PC-3 (cell line): ENCODE measurements around the gene SPEF2. TPM values are rescaled to one million over a fixed set of nuclear protein-coding genes. Genes with fewer than 3 reads are reported as not detected.

Experiments
- ATAC-seq: fragments of 200-7000 bp; cut with Tn5 transposase; 2 replicates; pipeline ENCODE4 v1.9.1; 2020; ENCODE audit warnings: mild to moderate bottlenecking, moderate library complexity
- BruUV-seq: library from RNA; stranded (reverse); fragments of 400-500 nt; replicated peaks from 2 replicates; lab custom pipeline; 2021; lab: Mats Ljungman, UMichigan
- CTCF ChIA-PET: fragments of 300-600 bp; sonication (Branson Sonifier 250); formaldehyde crosslinking; loops from one replicate; lab custom pipeline; 2022; ENCODE audit warnings: antibody characterized with exemption; lab: Charles Lee
- POLR2A ChIA-PET: fragments of 300-600 bp; sonication (Branson Sonifier 250); formaldehyde crosslinking; loops from one replicate; lab custom pipeline; 2022; ENCODE audit warnings: antibody characterized with exemption; ENCODE audit not compliant: unreplicated experiment; lab: Charles Lee
- DNase-seq: peaks from one replicate; pipeline ENCODE4 v3.0.0-alpha.2; 2015
- H2AFZ ChIP-seq: fragments of 300-600 bp; sonication (generic); 2 replicates; pipeline ENCODE4 v1.6.0; 2016; ENCODE audit warnings: antibody characterized with exemption, low read length
- H3F3A ChIP-seq: fragments of 300-600 bp; sonication (generic); one replicate; pipeline ENCODE4 v1.6.0; 2017; ENCODE audit warnings: antibody characterized with exemption, low read length, control low read depth, mild to moderate bottlenecking; ENCODE audit not compliant: unreplicated experiment
- H3K27ac ChIP-seq: fragments of 300-600 bp; sonication (generic); 2 replicates; pipeline ENCODE4 v1.5.1; 2016; ENCODE audit warnings: mild to moderate bottlenecking, low read length
- H3K27me3 ChIP-seq: fragments of 300-600 bp; sonication (generic); 2 replicates; pipeline ENCODE4 v1.6.1; 2016; ENCODE audit warnings: low read length, mixed read lengths
- H3K36me3 ChIP-seq: fragments of 300-600 bp; sonication (generic); 2 replicates; pipeline ENCODE4 v1.6.1; 2016; ENCODE audit warnings: low read depth, mixed run types, low read length, mixed read lengths
- H3K4me1 ChIP-seq: fragments of 300-600 bp; sonication (generic); 2 replicates; pipeline ENCODE4 v1.5.1; 2016; ENCODE audit warnings: low read length; ENCODE audit not compliant: insufficient read depth
- H3K4me2 ChIP-seq: fragments of 300-600 bp; sonication (generic); 2 replicates; pipeline ENCODE4 v1.6.0; 2016; ENCODE audit warnings: low read length
- H3K4me3 ChIP-seq: fragments of 300-600 bp; sonication (generic); 2 replicates; pipeline ENCODE4 v1.5.1; 2016; ENCODE audit warnings: mild to moderate bottlenecking, low read length, mixed read lengths
- H3K79me2 ChIP-seq: fragments of 300-600 bp; sonication (generic); 2 replicates; pipeline ENCODE4 v1.6.1; 2017; ENCODE audit warnings: low read length, mixed read lengths
- H3K9ac ChIP-seq: fragments of 300-600 bp; sonication (generic); 2 replicates; pipeline ENCODE4 v1.6.0; 2016; ENCODE audit warnings: mild to moderate bottlenecking, low read length
- H3K9me2 ChIP-seq: fragments of 300-600 bp; sonication (generic); replicated peaks from 2 replicates; pipeline ENCODE4 v1.6.1; 2016; ENCODE audit warnings: mixed run types, low read length, mixed read lengths
- H3K9me3 ChIP-seq: fragments of 300-600 bp; sonication (generic); 2 replicates; pipeline ENCODE4 v1.6.1; 2016; ENCODE audit warnings: low read length, mixed read lengths
- H4K20me1 ChIP-seq: fragments of 300-600 bp; sonication (generic); 2 replicates; pipeline ENCODE4 v1.6.1; 2016; ENCODE audit warnings: low read length, mixed read lengths
- EZH2 ChIP-seq: fragments of 300-600 bp; sonication (generic); IDR thresholded peaks from one replicate; pipeline ENCODE4 v1.6.1; 2017; ENCODE audit warnings: antibody characterized with exemption, mild to moderate bottlenecking, low read length; ENCODE audit not compliant: unreplicated experiment
- EZH2phosphoT487 ChIP-seq: fragments of 300-600 bp; sonication (generic); IDR thresholded peaks from 2 replicates; pipeline ENCODE4 v1.6.1; 2018; ENCODE audit warnings: mild to moderate bottlenecking, antibody characterized with exemption, low read length, borderline replicate concordance
- intact Hi-C: fragments of 100-400 bp; cut with micrococcal nuclease; formaldehyde crosslinking; loops from 2 replicates; pipeline ENCODE4 v1.9.0; 2023
- total RNA-seq: library from RNA; depleted of rRNA; stranded (reverse); fragments of >200 nt; gene quantifications from 2 replicates; pipeline ENCODE4 v1.2.3, GENCODE V29; 2014
- TF ChIP-seq, protein P1 (sequence below): fragments of 300-600 bp; sonication (generic); conservative IDR thresholded peaks from 2 replicates; pipeline ENCODE4 v1.5.1; 2017; ENCODE audit warnings: antibody characterized with exemption, low read depth, mild to moderate bottlenecking, low read length

The SPEF2 gene
- total RNA-seq, 1 experiment from 2014 or later: 2.3 TPM

DNA sequence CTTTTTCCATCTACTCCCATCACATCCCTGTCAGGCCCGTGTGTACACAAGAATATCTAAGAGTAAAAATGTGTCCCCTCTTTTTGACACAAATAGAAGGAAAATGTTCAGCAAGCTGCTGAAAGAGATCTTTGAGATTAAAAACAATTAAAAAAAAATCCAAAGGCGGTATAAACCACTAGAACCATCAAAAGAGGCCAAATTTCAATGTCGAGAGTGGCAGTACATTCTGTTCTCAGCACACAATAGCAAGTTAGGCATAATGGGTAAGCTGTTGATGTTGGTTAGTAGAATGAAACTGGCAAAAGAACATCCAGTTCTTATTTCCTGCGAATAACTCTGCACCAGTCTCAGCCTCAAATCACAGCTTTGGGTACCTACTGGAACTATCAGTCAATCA, 143.9 kb downstream of the SPEF2 start:
- CTCF ChIA-PET: no interaction called here
- H3K9me2 ChIP-seq: no peaks in the 10 kb centered on the region
- intact Hi-C loops: no loop called here
- H3K4me1 ChIP-seq: no peaks in the 10 kb centered on the region
- H4K20me1 ChIP-seq: no peaks in the 10 kb centered on the region
- H3K4me2 ChIP-seq: no peak overlapping the region
- H3K27me3 ChIP-seq: no peaks in the 10 kb centered on the region
- H3K79me2 ChIP-seq: no peaks in the 10 kb centered on the region
- H3K9me3 ChIP-seq: no peaks in the 10 kb centered on the region
- DNase-seq (no peak), ATAC-seq (no peak)
- no peak overlapping the region for H3K27ac ChIP-seq
- POLR2A ChIA-PET: interaction anchor here (0.5 kb wide), 1 partner anchor 10 kb away, joined by 6 read pairs; no protein-coding TSS in a partner anchor
- TF ChIP-seq, protein P1, sequence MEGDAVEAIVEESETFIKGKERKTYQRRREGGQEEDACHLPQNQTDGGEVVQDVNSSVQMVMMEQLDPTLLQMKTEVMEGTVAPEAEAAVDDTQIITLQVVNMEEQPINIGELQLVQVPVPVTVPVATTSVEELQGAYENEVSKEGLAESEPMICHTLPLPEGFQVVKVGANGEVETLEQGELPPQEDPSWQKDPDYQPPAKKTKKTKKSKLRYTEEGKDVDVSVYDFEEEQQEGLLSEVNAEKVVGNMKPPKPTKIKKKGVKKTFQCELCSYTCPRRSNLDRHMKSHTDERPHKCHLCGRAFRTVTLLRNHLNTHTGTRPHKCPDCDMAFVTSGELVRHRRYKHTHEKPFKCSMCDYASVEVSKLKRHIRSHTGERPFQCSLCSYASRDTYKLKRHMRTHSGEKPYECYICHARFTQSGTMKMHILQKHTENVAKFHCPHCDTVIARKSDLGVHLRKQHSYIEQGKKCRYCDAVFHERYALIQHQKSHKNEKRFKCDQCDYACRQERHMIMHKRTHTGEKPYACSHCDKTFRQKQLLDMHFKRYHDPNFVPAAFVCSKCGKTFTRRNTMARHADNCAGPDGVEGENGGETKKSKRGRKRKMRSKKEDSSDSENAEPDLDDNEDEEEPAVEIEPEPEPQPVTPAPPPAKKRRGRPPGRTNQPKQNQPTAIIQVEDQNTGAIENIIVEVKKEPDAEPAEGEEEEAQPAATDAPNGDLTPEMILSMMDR: no peak
- no peak for TF ChIP-seq EZH2
- TF ChIP-seq EZH2phosphoT487: no peak
- H3K4me3 ChIP-seq: no peak overlapping the region
- no peaks in the 10 kb centered on the region for H3K36me3 ChIP-seq
- H2AFZ ChIP-seq: no peak overlapping the region
- no peak overlapping the region for H3K9ac ChIP-seq
- H3F3A ChIP-seq: no peaks in the 10 kb centered on the region
- BruUV-seq: no TSS peak

DNA sequence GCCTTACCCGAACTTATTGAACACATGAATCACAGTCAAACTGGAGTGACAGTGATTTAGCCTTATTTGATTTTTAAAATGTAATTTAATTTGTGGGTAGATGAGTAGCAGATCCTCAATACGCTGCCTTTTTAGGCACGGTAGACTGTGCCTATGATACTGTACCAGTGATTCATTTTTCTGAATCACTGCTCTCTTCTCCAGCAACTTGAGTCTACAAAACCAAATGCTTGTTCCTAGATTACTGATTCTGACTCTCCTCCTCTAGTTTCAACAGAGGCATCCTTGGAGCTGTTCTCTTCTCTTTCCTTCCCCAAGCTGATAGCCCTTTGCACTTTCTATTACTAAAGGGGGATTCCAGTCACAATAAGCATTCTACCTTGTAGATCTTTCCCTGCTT, 144.7 kb downstream of the SPEF2 start:
- BruUV-seq: no TSS peak
- POLR2A ChIA-PET: no interaction called here
- Histone ChIP-seq H3K4me1 (no peaks in the 10 kb centered on the region), H3K9ac (no peak overlapping the region), H3F3A (no peaks in the 10 kb centered on the region), H3K9me2 (no peaks in the 10 kb centered on the region), H3K27ac (no peak overlapping the region), H3K9me3 (no peaks in the 10 kb centered on the region), H3K4me3 (no peak overlapping the region), H3K4me2 (no peak overlapping the region), H3K36me3 (no peaks in the 10 kb centered on the region), H3K79me2 (no peaks in the 10 kb centered on the region), H2AFZ (no peak overlapping the region), H4K20me1 (no peaks in the 10 kb centered on the region), H3K27me3 (no peaks in the 10 kb centered on the region)
- intact Hi-C loops: no loop called here
- CTCF ChIA-PET: no interaction called here
- ATAC-seq: no peak
- no peak for DNase-seq
- TF ChIP-seq, protein P1: no peak
- TF ChIP-seq EZH2 (no peak), EZH2phosphoT487 (no peak)

DNA sequence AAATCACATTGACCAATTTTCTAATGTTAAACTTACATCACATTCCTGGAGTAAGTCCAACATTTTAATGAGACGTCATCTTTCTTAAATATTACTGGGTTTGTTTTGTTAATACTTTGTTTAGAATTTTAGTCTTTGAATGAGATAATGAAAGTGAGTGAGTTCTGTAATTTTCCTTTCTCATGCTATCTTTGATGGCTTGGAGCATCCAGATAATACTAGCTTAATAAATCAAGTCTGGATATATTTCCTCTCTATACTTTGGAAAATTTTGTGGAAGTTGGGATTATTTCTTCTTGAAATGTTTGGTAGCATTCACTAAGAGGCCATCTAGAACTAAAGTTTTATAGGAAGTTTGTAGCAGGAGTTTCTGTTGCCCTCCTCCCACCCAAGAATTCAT, 148.3 kb downstream of the SPEF2 start:
- Histone ChIP-seq H3K79me2 (no peaks in the 10 kb centered on the region), H3K4me3 (no peak overlapping the region), H3K9ac (no peak overlapping the region), H3F3A (no peaks in the 10 kb centered on the region), H3K27me3 (no peaks in the 10 kb centered on the region), H3K27ac (no peak overlapping the region), H3K36me3 (no peaks in the 10 kb centered on the region), H2AFZ (no peak overlapping the region), H3K4me2 (no peak overlapping the region), H3K9me3 (no peaks in the 10 kb centered on the region), H3K4me1 (peaks cover 6% of the 10 kb centered on the region), H4K20me1 (no peaks in the 10 kb centered on the region), H3K9me2 (no peaks in the 10 kb centered on the region)
- intact Hi-C loops: no loop called here
- DNase-seq: no peak
- no peak for ATAC-seq
- POLR2A ChIA-PET: no interaction called here
- no TSS peak for BruUV-seq
- no peak for TF ChIP-seq EZH2
- TF ChIP-seq, protein P1: no peak
- CTCF ChIA-PET: no interaction called here
